Placental epithelial cell (primary cell): ENCODE measurements around the gene KIF3A. TPM values are rescaled to one million over a fixed set of nuclear protein-coding genes. Genes with fewer than 3 reads are reported as not detected.

ENCODE experiments used
- total RNA-seq: library from RNA; depleted of rRNA; stranded (reverse); fragments of >200 nt; gene quantifications from 2 replicates; pipeline ENCODE4 v1.2.3, GENCODE V29; 2012

KIF3A gene
- total RNA-seq = 6.0 and 9.0 TPM in 2 replicates

GRCh38 chr5:132736853-132737833 is at the start of gene KIF3A:
TSS of gene KIF3A (minus strand) at chr5:132737546. CDS start at chr5:132737419, 127 bp downstream.

GRCh38 chr5:132777209-132778069 is 40.1 kb upstream of the KIF3A start, which contains the start of gene SEPTIN8:
TSS of gene SEPTIN8 (minus strand) at chr5:132777239. CDS start at chr5:132777137, 102 bp downstream.

GRCh38 chr5:132746954-132747615 is 9.7 kb upstream of the KIF3A start, which contains the start of gene CCNI2:
TSS of gene CCNI2 (plus strand) at chr5:132747426. CDS start at chr5:132747496, 70 bp downstream.

GRCh38 chr5:132673939-132674630 is 63.3 kb downstream of the KIF3A start, which contains the start of gene IL4:
TSS of gene IL4 (plus strand) at chr5:132673989. CDS start at chr5:132674051, 62 bp downstream.

GRCh38 chr5:132657676-132658380 is 79.5 kb downstream of the KIF3A start, which contains the start of gene IL13:
TSS of gene IL13 (plus strand) at chr5:132658173. CDS start at chr5:132658187, 14 bp downstream.

Other genes starting within 250 kb of the KIF3A start
- 5.1 and 5.3 TPM in 2 replicates for gene IRF1, start 246.8 kb downstream of the KIF3A start, total RNA-seq
- gene IL5, start 194.0 kb downstream of the KIF3A start, total RNA-seq = not detected in 2 replicates
- 20.0 and 34.9 TPM in 2 replicates for gene RAD50, start 180.6 kb downstream of the KIF3A start, total RNA-seq
- gene IL13, start 79.4 kb downstream of the KIF3A start, total RNA-seq = not detected in 2 replicates
- not detected in 2 replicates for gene IL4, start 63.6 kb downstream of the KIF3A start, total RNA-seq
- gene CCNI2, start 9.9 kb upstream of the KIF3A start, total RNA-seq = 0.76 and 1.2 TPM in 2 replicates
- gene SEPTIN8, start 39.7 kb upstream of the KIF3A start, total RNA-seq = 97.4 and 129 TPM in 2 replicates
- 6.0 and 13.0 TPM in 2 replicates for gene SOWAHA, start 75.8 kb upstream of the KIF3A start, total RNA-seq
- gene SHROOM1, start 93.1 kb upstream of the KIF3A start, total RNA-seq = 8.8 and 10.6 TPM in 2 replicates
- gene GDF9, start 128.9 kb upstream of the KIF3A start, total RNA-seq = under 0.01 and 0.22 TPM in 2 replicates
- gene UQCRQ, start 129.1 kb upstream of the KIF3A start, total RNA-seq = 62.5 and 78.5 TPM in 2 replicates
- gene LEAP2, start 136.1 kb upstream of the KIF3A start, total RNA-seq = 0.39 TPM in 1 of 2 replicates, not detected in the other
- gene AFF4, start 226.1 kb upstream of the KIF3A start, total RNA-seq = 45.5 and 67.0 TPM in 2 replicates